Tongue (tissue), 2 donors: ENCODE results near the gene CTNND2. TPM values are rescaled to one million over a fixed set of nuclear protein-coding genes. Genes with fewer than 3 reads are reported as not detected.

ENCODE experiments used
- DNase-seq: peaks from one replicate; pipeline ENCODE4 v3.0.0-alpha.2; 2015
- total RNA-seq: library from RNA; depleted of rRNA; stranded (reverse); fragments of >200 nt; gene quantifications from one replicate; pipeline ENCODE4 v1.2.3, GENCODE V29; 2014

CTNND2 gene
- total RNA-seq, 1 donor from 2014 or later = 2.4 TPM

GRCh38 chr5:11306365-11306764, 597.9 kb downstream of the CTNND2 start:
- no peak for DNase-seq

GRCh38 chr5:11305245-11305644, 599.0 kb downstream of the CTNND2 start:
- DNase-seq = no peak

- no peak for DNase-seq
Measured at GRCh38 chr5:11304641-11305040, 599.6 kb downstream of the CTNND2 start.

- DNase-seq = peak; percentile 35
Measured at GRCh38 chr5:11302663-11303062, 601.6 kb downstream of the CTNND2 start.

- DNase-seq = peak; percentile 67
Measured at GRCh38 chr5:11301171-11301570, 603.1 kb downstream of the CTNND2 start.

DNA sequence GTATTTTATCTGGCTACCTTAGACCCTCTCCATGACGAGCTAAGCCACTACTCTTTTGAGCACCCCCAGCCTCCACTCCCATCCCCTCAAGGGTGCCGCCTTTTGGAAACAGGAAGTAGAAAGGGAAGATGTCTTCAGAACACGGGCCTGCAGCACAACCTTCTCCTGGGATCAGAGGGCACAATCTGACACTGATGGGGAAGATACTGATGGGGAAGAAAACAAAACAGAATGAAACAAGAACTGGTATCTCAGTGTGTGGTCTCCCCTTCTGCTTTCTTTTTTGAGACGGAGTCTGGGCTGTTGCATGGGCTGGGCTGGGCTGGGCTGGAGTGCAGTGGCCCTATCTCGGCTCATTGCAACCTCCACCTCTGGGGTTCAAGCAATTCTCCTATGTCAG, 603.5 kb downstream of the CTNND2 start:
- DNase-seq = no peak

DNA sequence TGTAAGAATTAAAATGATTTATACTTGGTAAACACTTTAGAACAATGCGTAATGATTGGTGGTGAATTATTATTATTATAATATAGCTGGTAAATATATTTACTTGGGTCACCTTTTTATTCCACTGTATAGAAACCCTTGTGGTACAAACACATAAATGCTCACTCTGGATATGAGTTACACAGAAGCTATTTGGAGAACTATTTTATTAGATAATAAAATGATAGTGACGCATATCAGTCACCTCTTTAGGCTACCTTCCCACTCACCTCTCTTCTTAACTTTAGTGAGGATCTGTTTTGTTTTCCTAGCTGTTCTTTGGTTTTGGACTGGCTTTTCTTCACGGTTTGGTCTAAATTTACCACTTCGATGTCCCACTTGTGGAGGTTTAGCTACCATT, 605.4 kb downstream of the CTNND2 start:
- no peak for DNase-seq

DNA sequence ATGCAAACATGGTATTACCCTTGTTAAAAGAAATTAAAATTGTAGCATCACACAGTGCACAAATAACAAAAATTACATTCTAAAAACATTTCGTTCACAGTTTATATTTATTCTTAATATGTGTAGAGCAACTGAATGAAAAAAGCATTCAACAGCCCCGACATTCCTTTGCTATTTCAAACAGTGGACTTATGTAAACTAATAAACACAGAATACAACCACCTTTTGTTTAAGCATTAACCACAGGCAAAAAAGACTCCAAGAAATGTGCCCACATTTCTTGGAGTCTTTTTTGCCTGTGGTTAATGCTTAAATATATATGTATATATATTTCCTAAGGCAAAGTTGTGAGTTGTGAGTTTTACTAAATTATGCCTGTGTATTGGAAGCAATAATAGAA, 610.7 kb downstream of the CTNND2 start:
- DNase-seq = no peak

GRCh38 chr5:11292648-11293356, 611.4 kb downstream of the CTNND2 start:
- DNase-seq = no peak

DNA sequence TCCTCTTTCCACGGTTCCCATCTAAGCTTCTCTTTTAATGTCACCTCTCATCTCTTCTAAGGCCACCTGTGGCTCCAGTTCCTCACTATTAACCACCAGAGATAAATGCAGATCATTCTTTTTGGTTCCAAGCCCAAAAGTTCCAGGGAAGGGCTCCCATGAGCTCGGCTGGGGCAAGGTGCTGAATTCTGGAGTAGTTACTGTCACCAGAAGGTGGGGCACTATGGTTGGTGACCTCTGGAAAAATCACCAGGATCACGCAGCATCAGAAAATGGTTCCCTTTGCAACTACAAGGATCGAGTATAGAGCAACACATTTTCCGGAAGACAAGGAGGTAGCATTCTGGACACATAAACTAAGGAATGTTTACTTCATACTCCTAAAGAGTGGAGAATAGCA, 614.5 kb downstream of the CTNND2 start:
- DNase-seq = no peak

- DNase-seq = no peak
Measured at GRCh38 chr5:11289208-11289607, 615.0 kb downstream of the CTNND2 start.

DNA sequence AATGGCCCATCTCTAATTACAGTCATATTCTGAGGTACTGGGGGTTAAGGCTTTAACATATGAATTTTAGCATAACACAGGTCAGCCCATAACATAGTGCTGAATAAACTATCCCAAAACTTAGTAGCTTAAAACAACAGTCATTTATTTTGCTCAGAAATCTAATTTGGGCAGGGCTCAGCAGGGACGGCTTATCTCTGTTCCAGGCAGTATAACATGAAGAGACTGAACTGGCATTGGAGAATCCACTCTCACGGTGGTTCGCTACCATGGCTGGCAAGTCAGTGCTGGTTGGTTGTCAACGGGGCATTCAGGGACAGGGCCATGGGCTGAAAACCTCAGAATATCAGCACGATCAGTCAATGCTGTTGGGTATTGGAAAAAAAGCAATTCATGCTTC, 622.4 kb downstream of the CTNND2 start:
- no peak for DNase-seq

- no peak for DNase-seq
Measured at GRCh38 chr5:11277323-11277722, 626.9 kb downstream of the CTNND2 start.

GRCh38 chr5:11273180-11273903, 630.9 kb downstream of the CTNND2 start:
- no peak for DNase-seq

- DNase-seq = no peak
Measured at GRCh38 chr5:11269515-11269914, 634.7 kb downstream of the CTNND2 start.

- DNase-seq = no peak
Measured at GRCh38 chr5:11268891-11269290, 635.4 kb downstream of the CTNND2 start.

GRCh38 chr5:11266331-11266730, 637.9 kb downstream of the CTNND2 start:
- DNase-seq = no peak

- no peak for DNase-seq
Measured at GRCh38 chr5:11261241-11261640, 643.0 kb downstream of the CTNND2 start.

- no peak for DNase-seq
Measured at GRCh38 chr5:11258001-11258400, 646.2 kb downstream of the CTNND2 start.

DNA sequence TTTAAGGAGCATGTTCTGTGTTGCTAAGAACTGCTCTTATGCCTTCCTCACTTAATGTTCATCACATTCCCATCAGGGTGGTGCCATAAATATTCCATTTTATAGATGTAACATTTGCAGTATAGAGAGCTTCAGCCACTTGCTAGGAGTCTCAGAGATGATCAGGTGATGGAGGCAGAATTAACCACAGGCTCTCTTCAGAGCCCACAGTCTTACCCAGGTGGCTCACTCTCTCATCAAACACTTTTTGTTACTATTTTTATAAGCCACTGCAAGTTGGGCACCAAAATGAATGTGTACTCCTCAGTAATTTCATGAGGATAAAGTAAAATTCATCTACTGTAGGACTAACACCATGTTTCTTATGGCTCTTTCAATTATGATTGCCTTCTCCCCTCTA, 651.7 kb downstream of the CTNND2 start:
- no peak for DNase-seq

GRCh38 chr5:11252075-11252474, 652.2 kb downstream of the CTNND2 start:
- no peak for DNase-seq

GRCh38 chr5:11251247-11251646, 653.0 kb downstream of the CTNND2 start:
- peak; percentile 70 for DNase-seq

DNA sequence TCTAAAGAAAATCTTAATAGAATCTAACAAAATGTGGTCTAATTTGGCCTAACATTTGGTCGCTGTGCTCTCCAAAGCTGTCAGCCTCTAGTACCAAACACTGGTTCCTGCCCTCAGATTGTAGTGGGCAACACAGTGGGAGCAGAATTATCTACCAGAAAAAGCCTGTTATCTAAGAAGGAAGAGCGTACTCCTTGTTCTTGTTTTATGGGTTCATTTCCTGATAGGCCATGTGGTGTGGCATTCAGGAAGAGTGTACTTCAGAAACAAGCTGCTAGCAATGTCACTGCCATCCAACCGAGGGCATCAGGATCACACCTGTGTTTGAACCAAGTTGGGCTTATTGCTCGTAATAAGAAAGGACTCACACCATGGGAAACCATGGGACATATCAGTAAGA, 655.3 kb downstream of the CTNND2 start:
- DNase-seq = no peak

GRCh38 chr5:11247224-11247623, 657.0 kb downstream of the CTNND2 start:
- no peak for DNase-seq
